GM18868 (cell line): ENCODE data around the gene TMCO6.
"Not testable (repeated sequence)": the region's sequence is repeated elsewhere in the genome, so short reads cannot be mapped to it uniquely, and the experiment has no call there.

Experiments
- ATAC-seq: cut with Tn5 transposase; IDR thresholded peaks from one replicate; pipeline ENCODE4 v1.9.1; 2021; ENCODE audit warnings: mild to moderate bottlenecking, moderate library complexity; ENCODE audit not compliant: unreplicated experiment

The TMCO6 gene

GRCh38 chr5:140630292-140631035 lies 8.8 kb upstream of the TMCO6 start:
- ATAC-seq, result no peak

- no peak for ATAC-seq
Observed at GRCh38 chr5:140631036-140631417, 8.2 kb upstream of the TMCO6 start.

- ATAC-seq, result peak; percentile 39
Observed at GRCh38 chr5:140631831-140632365, 7.4 kb upstream of the TMCO6 start.

- peak; percentile 59 for ATAC-seq
Observed at GRCh38 chr5:140632366-140633020, 6.8 kb upstream of the TMCO6 start.

GRCh38 chr5:140633021-140633471 lies 6.2 kb upstream of the TMCO6 start, which contains the start of gene CD14:
Gene CD14 (minus strand): TSS chr5:140633175. CDS start chr5:140633071, 104 bp downstream.
- no peak for ATAC-seq

- no peak for ATAC-seq
Observed at GRCh38 chr5:140633501-140633900, 5.8 kb upstream of the TMCO6 start.

- ATAC-seq, result no peak
Observed at GRCh38 chr5:140634103-140634502, 5.1 kb upstream of the TMCO6 start.

DNA sequence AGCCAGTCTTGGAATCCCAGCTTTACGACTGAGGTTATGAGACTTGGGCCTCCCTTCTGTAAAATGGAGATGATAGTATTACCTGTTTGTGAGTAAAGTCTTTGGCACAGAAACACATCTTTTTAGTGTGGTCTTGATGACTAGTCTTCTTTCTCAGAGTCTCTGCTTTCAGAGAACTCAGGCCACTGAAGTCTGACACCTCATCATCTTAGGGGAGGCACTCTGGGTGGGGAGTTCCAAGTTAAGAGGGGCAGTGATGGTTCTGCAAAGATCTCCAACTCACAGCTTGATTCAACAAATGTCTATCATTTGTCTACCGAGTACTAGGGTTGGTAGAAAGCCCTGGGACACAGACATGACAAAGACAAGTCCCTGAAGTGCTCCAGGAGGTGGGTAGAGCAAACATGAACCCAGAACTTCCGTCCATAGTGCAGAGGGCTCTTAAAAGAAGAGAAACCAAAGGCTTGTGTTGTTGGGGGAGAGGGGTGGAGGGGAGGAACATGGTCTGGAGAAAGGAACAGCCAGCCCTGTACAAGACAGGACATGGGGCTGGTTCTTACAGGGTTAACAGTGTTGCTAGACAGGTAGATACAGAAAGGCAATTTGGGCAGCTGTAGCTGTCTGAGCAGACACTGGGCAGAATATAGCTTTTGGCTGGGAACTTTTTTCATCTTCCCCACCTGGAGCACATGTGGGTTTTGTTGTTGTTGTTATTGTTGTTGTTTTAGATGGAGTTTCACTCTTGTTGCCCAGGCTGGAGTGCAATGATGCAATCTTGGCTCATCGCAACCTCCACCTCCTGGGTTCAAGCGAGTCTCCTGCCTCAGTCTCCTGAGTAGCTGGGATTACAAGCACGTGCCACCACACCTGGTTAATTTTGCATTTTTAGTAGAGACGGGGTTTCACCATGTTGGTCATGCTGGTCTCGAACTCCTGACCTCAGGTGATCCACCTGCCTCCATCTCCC lies 3.7 kb upstream of the TMCO6 start:
- no peak for ATAC-seq

DNA sequence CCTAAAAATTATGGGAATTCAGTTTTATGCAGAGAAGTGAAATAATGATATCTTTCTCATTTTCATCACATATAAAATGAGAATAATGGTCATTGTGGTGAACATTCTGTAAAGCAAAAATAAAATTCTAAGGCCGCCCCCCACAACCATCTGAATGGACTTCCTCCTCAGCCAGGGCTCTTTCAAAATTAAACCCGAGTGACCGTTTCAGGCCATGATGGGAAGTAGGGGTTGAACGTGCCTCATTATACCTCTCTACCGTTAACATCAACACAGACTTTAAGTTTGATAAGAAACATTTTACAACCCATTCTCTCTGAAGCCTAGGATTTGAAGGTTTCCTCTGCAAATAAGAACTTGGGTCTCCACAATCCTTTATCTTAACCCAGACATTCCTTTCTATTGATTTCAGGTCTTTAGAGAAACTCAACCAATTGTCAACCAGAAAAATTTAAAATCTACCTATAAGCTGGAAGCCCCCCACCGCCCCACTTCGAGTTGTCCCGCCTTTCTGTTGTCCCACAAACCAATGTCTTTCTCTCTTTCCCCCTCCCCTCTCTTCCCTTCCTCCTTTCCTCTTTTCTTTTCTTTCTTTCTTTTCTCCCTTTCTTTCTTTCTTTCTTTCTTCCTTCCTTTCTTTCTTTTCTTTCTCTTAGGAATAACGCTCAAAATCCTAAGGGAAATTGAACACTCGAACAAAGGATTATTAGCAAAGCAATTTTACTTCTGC lies 1.7 kb upstream of the TMCO6 start:
- ATAC-seq, result no peak

DNA sequence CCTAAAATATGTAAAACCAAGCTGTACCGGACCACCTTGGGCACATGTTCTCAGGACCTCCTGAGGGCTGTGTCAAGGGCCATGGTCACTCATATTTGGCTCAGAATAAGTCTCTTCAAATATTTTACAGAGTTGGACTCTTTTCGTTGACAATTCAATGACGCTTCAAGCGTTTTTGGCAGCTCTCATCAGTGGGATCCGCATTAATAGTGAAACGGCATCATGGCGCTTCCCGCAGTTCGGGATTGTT lies 428 bp upstream of the TMCO6 start:
- not testable (repeated sequence) for ATAC-seq

DNA sequence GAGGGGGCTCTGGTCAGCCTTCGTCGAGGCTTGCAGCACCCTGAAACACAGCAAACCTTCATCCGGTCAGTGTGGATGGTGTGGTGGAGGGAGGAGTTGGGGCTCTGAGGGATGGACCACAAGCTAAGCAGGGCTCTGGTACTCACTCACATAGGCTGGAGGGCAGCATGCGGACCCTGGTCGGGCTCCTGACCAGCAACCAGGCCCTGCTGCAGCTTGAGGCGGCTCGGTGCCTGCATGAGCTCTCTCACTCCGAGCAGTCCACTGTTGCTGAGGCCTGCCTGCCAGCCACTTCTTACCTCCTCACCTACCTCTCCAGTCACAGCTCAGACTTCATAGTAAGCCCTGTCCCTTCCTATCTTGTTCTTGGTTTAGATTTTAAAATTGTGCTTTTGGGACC lies 2.5 kb downstream of the TMCO6 start:
- ATAC-seq, result no peak

DNA sequence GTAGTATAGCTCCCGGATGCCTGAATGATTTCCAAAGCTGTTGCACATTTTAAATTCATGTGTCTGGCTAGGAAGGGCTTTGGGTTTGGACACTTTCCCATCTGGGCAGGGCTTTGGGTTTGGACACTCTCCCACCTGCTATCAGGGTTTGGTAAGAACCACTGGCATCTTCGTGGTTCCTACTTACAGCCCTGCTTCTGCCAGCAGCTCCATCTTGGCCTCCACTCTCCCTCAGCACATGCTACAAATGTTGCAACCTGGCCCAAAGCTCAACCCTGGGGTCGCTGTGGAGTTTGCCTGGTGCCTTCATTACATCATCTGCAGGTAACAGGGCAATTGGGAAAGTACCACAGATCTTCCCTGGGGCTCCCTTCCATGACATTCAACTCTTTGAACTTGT lies 3.5 kb downstream of the TMCO6 start:
- no peak for ATAC-seq

DNA sequence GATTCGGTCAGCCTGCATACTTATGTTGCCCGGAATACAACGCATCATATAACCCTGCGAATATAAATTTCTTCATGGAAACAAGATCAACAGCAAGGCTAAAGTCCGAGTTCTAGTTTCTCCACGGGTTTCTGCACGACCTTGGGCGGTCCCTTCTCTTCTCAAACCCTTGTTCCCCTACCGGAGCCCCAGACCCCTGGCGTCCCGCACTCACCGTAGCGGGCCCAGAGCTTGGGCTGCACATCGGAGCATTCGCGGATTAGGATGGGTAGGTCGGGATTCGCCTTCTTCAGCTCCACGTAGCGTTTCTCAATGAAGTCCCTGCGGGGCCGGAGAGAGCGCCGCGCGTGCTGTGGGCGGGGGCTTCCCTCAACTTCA lies 7.8 kb downstream of the TMCO6 start:
- ATAC-seq, result peak; percentile 12

- no peak for ATAC-seq
Observed at GRCh38 chr5:140658870-140659269, 19.6 kb downstream of the TMCO6 start.

GRCh38 chr5:140660371-140660770 lies 21.1 kb downstream of the TMCO6 start:
- not testable (repeated sequence) for ATAC-seq

- no peak for ATAC-seq
Observed at GRCh38 chr5:140664030-140664358, 24.7 kb downstream of the TMCO6 start.

DNA sequence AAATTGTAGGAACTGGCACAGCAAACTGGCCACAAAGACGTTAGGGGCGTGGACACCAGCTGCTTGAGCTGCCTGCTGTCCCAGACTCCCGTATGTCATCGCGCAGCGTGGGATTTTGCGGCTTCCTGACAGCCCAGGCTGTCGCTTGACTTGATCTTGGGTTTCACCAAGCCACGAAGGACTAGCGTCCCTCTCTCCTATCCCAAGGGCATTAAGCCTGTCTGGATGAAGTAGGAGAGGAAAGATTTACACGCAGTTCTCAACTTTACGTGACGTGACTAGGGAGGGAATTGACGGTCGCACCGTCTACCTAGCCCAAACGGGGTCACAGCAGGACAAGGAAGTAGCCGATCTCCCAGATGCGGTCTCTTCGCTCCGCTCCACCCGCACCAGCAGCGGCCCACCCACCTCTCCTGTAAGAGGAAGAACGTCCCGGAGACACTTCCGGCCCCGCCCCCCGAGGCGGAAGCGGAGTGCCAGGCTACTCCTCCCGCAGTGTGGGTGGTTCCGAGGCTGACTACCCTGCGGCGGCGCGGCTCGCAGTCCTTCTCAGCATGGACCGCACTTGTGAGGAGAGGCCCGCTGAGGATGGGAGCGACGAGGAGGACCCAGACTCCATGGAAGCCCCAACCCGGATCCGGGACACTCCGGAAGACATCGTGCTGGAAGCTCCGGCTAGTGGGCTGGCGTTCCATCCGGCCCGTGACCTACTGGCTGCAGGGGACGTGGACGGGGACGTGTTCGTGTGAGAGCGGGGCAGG lies 25.3 kb downstream of the TMCO6 start, which contains the start of gene WDR55:
TSS of gene WDR55 (plus strand) at position 546 of the 761 bp plus-strand sequence. CDS start at position 555, 9 bp downstream.
- peak; percentile 99 for ATAC-seq

- not testable (repeated sequence) for ATAC-seq
Observed at GRCh38 chr5:140671035-140671434, 31.8 kb downstream of the TMCO6 start.

- no peak for ATAC-seq
Observed at GRCh38 chr5:140671472-140672125, 32.3 kb downstream of the TMCO6 start.
